H1 (cell line): Measurements from ENCODE around the gene ALG1. TPM values are rescaled to one million over a fixed set of nuclear protein-coding genes. Genes with fewer than 3 reads are reported as not detected.
"Not testable (repeated sequence)": the region's sequence is repeated elsewhere in the genome, so short reads cannot be mapped to it uniquely, and the experiment has no call there.

Source experiments
- CTCF ChIA-PET: fragments of 300-600 bp; sonication (Branson Sonifier 250); formaldehyde crosslinking; loops from one replicate; lab custom pipeline; 2021; ENCODE audit not compliant: partially characterized antibody; lab: Charles Lee
- POLR2A ChIA-PET: fragments of 300-600 bp; sonication (Branson Sonifier 250); formaldehyde crosslinking; loops from one replicate; lab custom pipeline; 2021; ENCODE audit warnings: inconsistent platforms; ENCODE audit not compliant: partially characterized antibody; lab: Charles Lee
- DNase-seq, 2 experiments: peaks; one replicate each; pipeline versions ENCODE4 v3.0.0 to v3.0.0-alpha.2; 2010 to 2022; ENCODE audit warnings: low spot score in 2 of 2, low read depth in 1 of 2, mixed read lengths in 1 of 2
- FAIRE-seq: peaks from 2 replicates; lab custom pipeline; 2011; peaks lifted over from hg19 to GRCh38; lab: Jason Lieb, UNC
- H2AFZ ChIP-seq: 2 replicates; pipeline ENCODE4 v1.8.1; 2012; ENCODE audit warnings: low read length, inconsistent platforms
- H2AK5ac ChIP-seq: 2 replicates; pipeline ENCODE4 v1.6.1; 2013; ENCODE audit warnings: low read depth, low read length
- H2BK120ac ChIP-seq: replicated peaks from 2 replicates; pipeline ENCODE3; 2013; ENCODE audit warnings: low read depth, low read length, inconsistent platforms
- H2BK12ac ChIP-seq: 2 replicates; pipeline ENCODE4 v1.6.1; 2013; ENCODE audit warnings: low read depth, low read length
- H2BK15ac ChIP-seq: 2 replicates; pipeline ENCODE4 v1.6.1; 2013; ENCODE audit warnings: low read length
- H2BK20ac ChIP-seq: 2 replicates; pipeline ENCODE4 v1.6.1; 2013; ENCODE audit warnings: low read length
- H2BK5ac ChIP-seq: 2 replicates; pipeline ENCODE4 v1.6.1; 2013; ENCODE audit warnings: low read depth, low read length
- H3K14ac ChIP-seq: 2 replicates; pipeline ENCODE4 v1.6.1; 2013; ENCODE audit warnings: inconsistent platforms; ENCODE audit not compliant: insufficient read length
- H3K18ac ChIP-seq: 2 replicates; pipeline ENCODE4 v1.6.1; 2013; ENCODE audit warnings: low read length; ENCODE audit errors: extremely low read depth
- H3K23ac ChIP-seq: 2 replicates; pipeline ENCODE4 v1.6.1; 2013; ENCODE audit warnings: inconsistent platforms; ENCODE audit not compliant: insufficient read length
- H3K23me2 ChIP-seq: 2 replicates; pipeline ENCODE4 v1.6.1; 2013; ENCODE audit warnings: low read depth, low read length
- H3K27ac ChIP-seq: 2 replicates; pipeline ENCODE4 v1.6.1; 2011; ENCODE audit warnings: low read depth, low read length, inconsistent platforms
- H3K27me3 ChIP-seq, 4 experiments: replicated peaks in 1 of 4; 1 replicate in 1 of 4; 2 replicates in 3 of 4; pipeline versions ENCODE4 v1.6.1 to v1.8.1; 2011 to 2013; ENCODE audit warnings: low read length in 3 of 4, mild to moderate bottlenecking in 3 of 4, inconsistent platforms in 2 of 4, mixed read lengths in 2 of 4, moderate library complexity in 1 of 4; ENCODE audit not compliant: control insufficient read depth in 3 of 4, insufficient read depth in 3 of 4; ENCODE audit errors: extremely low read depth in 1 of 4
- H3K36me3 ChIP-seq, 4 experiments: 2 replicates each; pipeline versions ENCODE4 v1.6.1 to v1.8.1; 2011 to 2013; ENCODE audit warnings: mild to moderate bottlenecking in 4 of 4, low read length in 3 of 4, moderate library complexity in 2 of 4, control low read depth in 1 of 4, inconsistent platforms in 1 of 4; ENCODE audit not compliant: insufficient read depth in 4 of 4, control insufficient read depth in 2 of 4
- H3K4ac ChIP-seq: replicated peaks from 2 replicates; pipeline ENCODE3; 2013; ENCODE audit warnings: low read length, low read depth, mixed read lengths, inconsistent platforms; ENCODE audit not compliant: insufficient read length
- H3K4me1 ChIP-seq, 4 experiments: replicated peaks in 1 of 4; 1 replicate in 1 of 4; 2 replicates in 3 of 4; pipeline versions ENCODE4 v1.6.1 to v1.8.1; 2011 to 2013; ENCODE audit warnings: low read length in 3 of 4, inconsistent platforms in 2 of 4, mixed read lengths in 1 of 4; ENCODE audit not compliant: insufficient read depth in 4 of 4, control insufficient read depth in 3 of 4
- H3K4me2 ChIP-seq, 2 experiments: 2 replicates each; pipeline versions ENCODE4 v1.6.1 to v1.8.1; 2011 to 2013; ENCODE audit warnings: low read depth in 2 of 2, low read length in 2 of 2, control low read depth in 1 of 2, inconsistent platforms in 1 of 2, mild to moderate bottlenecking in 1 of 2; ENCODE audit not compliant: insufficient read depth in 1 of 2
- H3K4me3 ChIP-seq, 4 experiments: fragments of 200-600, 300-600 bp in 1 of 4; sonication (generic), shearing (Covaris generic), sonication (Bioruptor Twin) in 1 of 4; 2 replicates each; pipeline versions ENCODE4 v1.5.1 to v1.8.1; 2011 to 2016; ENCODE audit warnings: low read length in 4 of 4, low read depth in 3 of 4, control low read depth in 2 of 4, inconsistent platforms in 2 of 4, mild to moderate bottlenecking in 2 of 4, mixed read lengths in 1 of 4, moderate library complexity in 1 of 4; ENCODE audit not compliant: insufficient read depth in 2 of 4; ENCODE audit errors: extremely low read depth in 1 of 4
- H3K56ac ChIP-seq: replicated peaks from 2 replicates; pipeline ENCODE3; 2013; ENCODE audit warnings: low read depth, mild to moderate bottlenecking, mixed read lengths, low read length, inconsistent platforms; ENCODE audit not compliant: insufficient read length
- H3K79me1 ChIP-seq: 2 replicates; pipeline ENCODE4 v1.6.1; 2013; ENCODE audit warnings: low read depth, low read length, control low read depth
- H3K79me2 ChIP-seq, 2 experiments: 2 replicates each; pipeline versions ENCODE4 v1.6.1 to v1.8.1; 2012 to 2013; ENCODE audit warnings: low read length in 2 of 2, mild to moderate bottlenecking in 2 of 2, inconsistent platforms in 1 of 2; ENCODE audit not compliant: insufficient read depth in 2 of 2, control insufficient read depth in 1 of 2
- H3K9ac ChIP-seq, 4 experiments: replicated peaks in 1 of 4; 1 replicate in 1 of 4; 2 replicates in 3 of 4; pipeline versions ENCODE4 v1.6.1 to v1.8.1; 2011 to 2013; ENCODE audit warnings: low read depth in 3 of 4, low read length in 3 of 4, control low read depth in 2 of 4, mild to moderate bottlenecking in 2 of 4, moderate library complexity in 2 of 4, inconsistent platforms in 1 of 4; ENCODE audit errors: extremely low read depth in 1 of 4
- H3K9me3 ChIP-seq, 2 experiments: 2 replicates each; pipeline versions ENCODE4 v1.6.1 to v1.8.1; 2012 to 2013; ENCODE audit warnings: mild to moderate bottlenecking in 2 of 2, moderate library complexity in 2 of 2, control low read depth in 1 of 2, inconsistent platforms in 1 of 2, low read depth in 1 of 2, low read length in 1 of 2, mixed read lengths in 1 of 2; ENCODE audit not compliant: insufficient read depth in 2 of 2
- H4K20me1 ChIP-seq, 2 experiments: replicated peaks in 1 of 2; 2 replicates each; pipeline versions ENCODE3 to v1.8.1; 2011 to 2013; ENCODE audit warnings: inconsistent platforms in 2 of 2, low read length in 2 of 2, mild to moderate bottlenecking in 1 of 2; ENCODE audit not compliant: insufficient read depth in 2 of 2, control insufficient read depth in 1 of 2
- H4K5ac ChIP-seq: 2 replicates; pipeline ENCODE4 v1.6.1; 2013; ENCODE audit warnings: low read length, low read depth, mixed read lengths, inconsistent platforms; ENCODE audit not compliant: insufficient read length
- H4K8ac ChIP-seq: 2 replicates; pipeline ENCODE4 v1.8.0; 2013; ENCODE audit warnings: mild to moderate bottlenecking, moderate library complexity, low read length, inconsistent platforms; ENCODE audit not compliant: insufficient read depth; ENCODE audit errors: extremely low read depth
- H4K91ac ChIP-seq: replicated peaks from 2 replicates; pipeline ENCODE3; 2013; ENCODE audit warnings: low read length, mixed read lengths, inconsistent platforms; ENCODE audit not compliant: insufficient read length
- WGBS, 2 experiments: shearing (Covaris generic) in 1 of 2; methylation state at CpG; one replicate each; pipeline versions ENCODE4 v1.1.6 to v1.1.7; 2013 to 2015; ENCODE audit warnings: low lambda C conversion rate in 2 of 2, mixed read lengths in 2 of 2, inconsistent platforms in 1 of 2, low coverage in 1 of 2, missing lambda C conversion rate in 1 of 2; ENCODE audit not compliant: insufficient replicate concordance in 2 of 2, insufficient coverage in 1 of 2, insufficient read length in 1 of 2; ENCODE audit errors: extremely low coverage in 1 of 2, missing lambda C conversion rate in 1 of 2; 5-methylcytosine and 5-hydroxymethylcytosine counted together
- polyA plus RNA-seq, 7 experiments: library from polyadenylated mRNA; depleted of rRNA in 3 of 7; stranded (reverse) in 5 of 7; unstranded in 2 of 7; fragments of >200 nt in 5 of 7; fragments of 200-250 nt in 2 of 7; gene quantifications; 1 replicate in 5 of 7; 2 replicates in 1 of 7; 4 replicates in 1 of 7; pipeline versions ENCODE4 v1.2.1 to v1.2.3, GENCODE V29; 2011 to 2013; ENCODE audit warnings: missing spikeins in 2 of 7, mixed read lengths in 2 of 7
- total RNA-seq: library from RNA; stranded (reverse); fragmentation: NEBNext Ultra II Directional; extraction: Animal tissue kit (Norgen Biotek cat#: 25700); gene quantifications from 2 replicates; pipeline ENCODE4 v1.2.1, GENCODE V29; 2021

The ALG1 gene
- total and polyA plus RNA-seq, 2 of the 8 experiments (the other 6 are each of a cell fraction or from before 2014, with no cell fraction given) = 34.8 to 46.5 TPM

GRCh38 chr16:5080461-5080860 is 8.8 kb downstream of the ALG1 start:
- H3K4me1 ChIP-seq, H3K4ac ChIP-seq, H2BK15ac ChIP-seq, H3K4me3 ChIP-seq, H3K9ac ChIP-seq, H4K20me1 ChIP-seq, H3K23ac ChIP-seq, DNase-seq, H2AFZ ChIP-seq, H4K5ac ChIP-seq, H3K27ac ChIP-seq, H3K23me2 ChIP-seq, H3K18ac ChIP-seq, H2AK5ac ChIP-seq, H3K79me1 ChIP-seq, H3K27me3 ChIP-seq, H2BK20ac ChIP-seq, H3K4me2 ChIP-seq, FAIRE-seq, H2BK5ac ChIP-seq, H2BK12ac ChIP-seq, H4K91ac ChIP-seq, H3K14ac ChIP-seq, H3K9me3 ChIP-seq, H2BK120ac ChIP-seq, H3K79me2 ChIP-seq, POLR2A ChIA-PET, H4K8ac ChIP-seq, H3K56ac ChIP-seq: not testable (repeated sequence)
- WGBS, 2 experiments = 79% methylated on average over 7 of the region's 12 CpGs; no CpG with 5 or more reads in 1 of the 2 experiments
- CTCF ChIA-PET = interaction anchor here (27.9 kb wide), 1 partner anchor 27 kb away, joined by 625 read pairs; the partner anchor contains the start of gene C16orf89
- peaks cover 0 to 22% (median 15%) of the 10 kb centered on the region in 4 experiments; a peak in 7 of 8 replicates for H3K36me3 ChIP-seq

- peaks cover 0 to 23% (median 12%) of the 10 kb centered on the region in 4 experiments; a peak in 6 of 8 replicates for H3K36me3 ChIP-seq
- H3K56ac ChIP-seq, H3K4me1 ChIP-seq, H4K91ac ChIP-seq, H3K27ac ChIP-seq, H2BK5ac ChIP-seq, H3K23ac ChIP-seq, H2AFZ ChIP-seq, H3K79me1 ChIP-seq, FAIRE-seq, H3K79me2 ChIP-seq, H2BK12ac ChIP-seq, H3K4me2 ChIP-seq, H2BK15ac ChIP-seq, H3K23me2 ChIP-seq, H4K20me1 ChIP-seq, H2AK5ac ChIP-seq, H3K9ac ChIP-seq, H3K4me3 ChIP-seq, H4K5ac ChIP-seq, H3K9me3 ChIP-seq, H3K14ac ChIP-seq, POLR2A ChIA-PET, H3K4ac ChIP-seq, H3K27me3 ChIP-seq, DNase-seq, H3K18ac ChIP-seq, H2BK20ac ChIP-seq, H2BK120ac ChIP-seq, H4K8ac ChIP-seq: not testable (repeated sequence)
- CTCF ChIA-PET = interaction anchor here (2.2 to 27.9 kb wide), 2 partner anchors 12 to 28 kb away, joined by 5 to 625 read pairs; partner anchors contain the start of gene C16orf89
- 85% methylated on average over 2 of the region's 9 CpGs; no CpG with 5 or more reads in 1 of the 2 experiments for WGBS, 2 experiments
These were observed 9.4 kb downstream of the ALG1 start for GRCh38 chr16:5080996-5081395.
